GM23248 (cell line): ENCODE measurements around the gene MED15. TPM values are rescaled to one million over a fixed set of nuclear protein-coding genes. Genes with fewer than 3 reads are reported as not detected.

ENCODE experiments used
- DNase-seq: peaks from one replicate; pipeline ENCODE4 v3.0.0-alpha.2; 2015
- H2AFZ ChIP-seq: fragments of 200-600 bp; sonication (generic); 2 replicates; pipeline ENCODE4 v1.6.1; 2016; ENCODE audit warnings: antibody characterized with exemption
- H3F3A ChIP-seq: fragments of 200-600 bp; sonication (generic); 2 replicates; pipeline ENCODE4 v1.6.1; 2016; ENCODE audit warnings: mild to moderate bottlenecking, antibody characterized with exemption, mixed run types; ENCODE audit not compliant: insufficient read depth
- H3K27ac ChIP-seq: fragments of 200-600 bp; sonication (generic); 2 replicates; pipeline ENCODE4 v1.5.1; 2016; ENCODE audit warnings: mild to moderate bottlenecking
- H3K27me3 ChIP-seq: fragments of 200-600 bp; sonication (generic); replicated peaks from 2 replicates; pipeline ENCODE4 v1.6.1; 2016; ENCODE audit warnings: mild to moderate bottlenecking; ENCODE audit not compliant: insufficient read depth
- H3K36me3 ChIP-seq: fragments of 200-600 bp; sonication (generic); 2 replicates; pipeline ENCODE4 v1.6.1; 2016; ENCODE audit warnings: low read depth, mild to moderate bottlenecking
- H3K4me1 ChIP-seq: fragments of 200-600 bp; sonication (generic); 2 replicates; pipeline ENCODE4 v1.6.1; 2016; ENCODE audit warnings: mild to moderate bottlenecking; ENCODE audit not compliant: insufficient read depth
- H3K4me2 ChIP-seq: fragments of 200-600 bp; sonication (generic); one replicate; pipeline ENCODE4 v1.6.1; 2016; ENCODE audit warnings: mild to moderate bottlenecking; ENCODE audit not compliant: unreplicated experiment
- H3K4me3 ChIP-seq: fragments of 200-600 bp; sonication (generic); 2 replicates; pipeline ENCODE4 v1.5.1; 2016; ENCODE audit warnings: mild to moderate bottlenecking
- H3K79me2 ChIP-seq: fragments of 200-600 bp; sonication (generic); 2 replicates; pipeline ENCODE4 v1.6.1; 2016; ENCODE audit warnings: mild to moderate bottlenecking; ENCODE audit not compliant: insufficient read depth
- H3K9ac ChIP-seq: fragments of 200-600 bp; sonication (generic); 2 replicates; pipeline ENCODE4 v1.6.1; 2016; ENCODE audit warnings: mild to moderate bottlenecking
- H3K9me2 ChIP-seq: fragments of 200-600 bp; sonication (generic); 2 replicates; pipeline ENCODE4 v1.6.1; 2016; ENCODE audit warnings: mixed run types, mild to moderate bottlenecking, moderate library complexity; ENCODE audit not compliant: insufficient read depth
- H3K9me3 ChIP-seq: fragments of 200-600 bp; sonication (generic); one replicate; pipeline ENCODE4 v1.6.1; 2017; ENCODE audit warnings: low read depth
- H4K20me1 ChIP-seq: fragments of 200-600 bp; sonication (generic); 2 replicates; pipeline ENCODE4 v1.6.0; 2016; ENCODE audit not compliant: insufficient read depth
- EZH2 ChIP-seq: fragments of 200-600 bp; sonication (generic); IDR thresholded peaks from 2 replicates; pipeline ENCODE4 v1.6.1; 2018; ENCODE audit warnings: antibody characterized with exemption, mild to moderate bottlenecking; ENCODE audit not compliant: insufficient read depth, poor library complexity, severe bottlenecking
- EZH2phosphoT487 ChIP-seq: fragments of 200-600 bp; sonication (generic); IDR thresholded peaks from 2 replicates; pipeline ENCODE4 v1.6.1; 2018; ENCODE audit warnings: antibody characterized with exemption, moderate library complexity, mild to moderate bottlenecking, low read depth; ENCODE audit not compliant: insufficient read depth
- WGBS, 2 experiments: methylation state at CpG; one replicate each; pipeline ENCODE4 v1.1.6; 2015 to 2017; ENCODE audit warnings: low lambda C conversion rate in 2 of 2, low coverage in 1 of 2; ENCODE audit errors: missing lambda C conversion rate in 2 of 2; 5-methylcytosine and 5-hydroxymethylcytosine counted together
- in situ Hi-C: fragments of 300-500 bp; cut with MboI; formaldehyde crosslinking; loops from 2 replicates; pipeline ENCODE4 v1.15.0; 2020
- polyA plus RNA-seq: library from polyadenylated mRNA; unstranded; fragments of >200 nt; fragmentation: Nextera tagmentation; extraction: Ambion mirVana; gene quantifications from 2 replicates; pipeline ENCODE4 v1.2.1, GENCODE V29; 2016
- total RNA-seq: library from RNA; depleted of rRNA; stranded (reverse); fragments of >200 nt; shearing (Covaris generic); gene quantifications from 2 replicates; pipeline ENCODE4 v1.2.3, GENCODE V29; 2014

Gene MED15
- total and polyA plus RNA-seq, 2 experiments from 2014 or later: 40.2 to 69.7 TPM

GRCh38 chr22:20563941-20564371 is 56.5 kb downstream of the MED15 start:
- Histone ChIP-seq H3K27ac (peak overlapping the region; percentile 51), H3K9ac (peak overlapping the region; percentile 34; the same call in 1 of the 2 replicates), H3F3A (peaks cover 71% of the 10 kb centered on the region), H3K36me3 (peaks cover 48% of the 10 kb centered on the region), H3K79me2 (peaks cover 66% of the 10 kb centered on the region), H4K20me1 (no peaks in the 10 kb centered on the region), H2AFZ (no peak overlapping the region), H3K4me1 (peaks cover 42% of the 10 kb centered on the region), H3K4me3 (no peak overlapping the region), H3K27me3 (no peaks in the 10 kb centered on the region), H3K9me2 (no peaks in the 10 kb centered on the region), H3K4me2 (no peak overlapping the region), H3K9me3 (no peaks in the 10 kb centered on the region)
- TF ChIP-seq EZH2phosphoT487 (no peak), EZH2 (no peak)
- no peak for DNase-seq
- 71 to 72% methylated on average over 13 of the region's 13 CpGs for WGBS, 2 experiments
- in situ Hi-C loops: loop anchor here (10.0 kb wide), 1 partner anchor 61 kb away; no protein-coding TSS in a partner anchor

- H3K79me2 ChIP-seq: peaks cover 54% of the 10 kb centered on the region
- H3K27ac ChIP-seq: peak overlapping the region; percentile 98
- H3K36me3 ChIP-seq: peaks cover 43% of the 10 kb centered on the region
- DNase-seq: peak; percentile 47
- no peak for TF ChIP-seq EZH2
- TF ChIP-seq EZH2phosphoT487: no peak
- in situ Hi-C loops: loop anchor here (10.0 kb wide), 1 partner anchor 60 kb away; no protein-coding TSS in a partner anchor
- H3F3A ChIP-seq: peaks cover 72% of the 10 kb centered on the region
- WGBS, 2 experiments: 79 to 86% methylated on average over 11 to 13 of the region's 13 CpGs
- no peak overlapping the region for H2AFZ ChIP-seq
- no peaks in the 10 kb centered on the region for H3K27me3 ChIP-seq
- H4K20me1 ChIP-seq: no peaks in the 10 kb centered on the region
- H3K9me3 ChIP-seq: no peaks in the 10 kb centered on the region
- peak overlapping the region; percentile 82 for H3K9ac ChIP-seq
- H3K4me1 ChIP-seq: peaks cover 54% of the 10 kb centered on the region
- H3K4me2 ChIP-seq: no peak overlapping the region
- H3K4me3 ChIP-seq: no peak overlapping the region
- H3K9me2 ChIP-seq: no peaks in the 10 kb centered on the region
Measured at GRCh38 chr22:20565079-20565734, 57.8 kb downstream of the MED15 start.

DNA sequence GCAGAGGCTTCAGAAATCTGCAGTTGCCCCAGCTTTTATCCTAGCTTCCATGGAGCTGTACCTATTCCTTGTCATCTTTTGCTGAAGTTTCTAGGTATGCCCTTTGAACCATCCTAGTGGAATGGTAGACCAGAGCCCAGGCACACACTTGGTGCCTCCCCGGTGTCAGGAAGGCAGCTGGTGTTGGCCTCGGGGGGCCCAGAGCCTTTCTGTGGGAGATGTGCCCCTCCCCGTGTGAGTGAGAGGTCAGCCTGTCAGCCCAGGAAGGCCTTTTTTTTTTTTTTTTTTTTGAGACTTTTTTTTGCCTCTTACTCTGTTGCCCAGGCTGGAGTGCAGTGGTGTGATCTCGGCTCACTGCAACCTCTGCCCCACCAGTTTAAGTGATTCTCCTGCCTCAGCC is 58.4 kb downstream of the MED15 start:
- peaks cover 39% of the 10 kb centered on the region for H3K36me3 ChIP-seq
- no peak for TF ChIP-seq EZH2
- H3K9ac ChIP-seq: peak overlapping the region; percentile 82
- H3K4me2 ChIP-seq: no peak overlapping the region
- no peaks in the 10 kb centered on the region for H3K9me2 ChIP-seq
- no peak overlapping the region for H2AFZ ChIP-seq
- H3K27me3 ChIP-seq: no peaks in the 10 kb centered on the region
- H3K27ac ChIP-seq: peak overlapping the region; percentile 98
- H3K4me1 ChIP-seq: peaks cover 59% of the 10 kb centered on the region
- H3K79me2 ChIP-seq: peaks cover 50% of the 10 kb centered on the region
- 94 to 100% methylated on average over 4 of the region's 4 CpGs for WGBS, 2 experiments
- no peak overlapping the region for H3K4me3 ChIP-seq
- DNase-seq: no peak
- no peaks in the 10 kb centered on the region for H4K20me1 ChIP-seq
- peaks cover 76% of the 10 kb centered on the region for H3F3A ChIP-seq
- in situ Hi-C loops: loop anchor here (10.0 kb wide), 1 partner anchor 59 kb away; no protein-coding TSS in a partner anchor
- no peaks in the 10 kb centered on the region for H3K9me3 ChIP-seq

GRCh38 chr22:20566420-20567260 is 59.2 kb downstream of the MED15 start:
- WGBS, 2 experiments: 48 to 49% methylated on average over 13 to 14 of the region's 14 CpGs
- no peak for TF ChIP-seq EZH2phosphoT487
- TF ChIP-seq EZH2: no peak
- no peaks in the 10 kb centered on the region for H3K27me3 ChIP-seq
- H2AFZ ChIP-seq: no peak overlapping the region
- peak overlapping the region; percentile 82 for H3K9ac ChIP-seq
- peaks cover 45% of the 10 kb centered on the region for H3K36me3 ChIP-seq
- peak; percentile 93 for DNase-seq
- H3K9me2 ChIP-seq: no peaks in the 10 kb centered on the region
- in situ Hi-C loops: loop anchor here (10.0 kb wide), 1 partner anchor 58 kb away; no protein-coding TSS in a partner anchor
- peaks cover 68% of the 10 kb centered on the region for H3K4me1 ChIP-seq
- peaks cover 85% of the 10 kb centered on the region for H3F3A ChIP-seq
- no peaks in the 10 kb centered on the region for H3K9me3 ChIP-seq
- H4K20me1 ChIP-seq: no peaks in the 10 kb centered on the region
- peak overlapping the region; percentile 98 for H3K27ac ChIP-seq
- peak overlapping the region; percentile 59 for H3K4me2 ChIP-seq
- H3K79me2 ChIP-seq: peaks cover 50% of the 10 kb centered on the region
- H3K4me3 ChIP-seq: no peak overlapping the region
